Nephron (organoid): Measurements from ENCODE around the gene HSDL2.

Experiments used
- H3K27ac Mint-ChIP-seq, 3 experiments: 2 replicates each; pipeline ENCODE4 v1.8.0; 2020; ENCODE audit warnings: mixed read lengths in 3 of 3, mild to moderate bottlenecking in 2 of 3, moderate library complexity in 1 of 3
- H3K27me3 Mint-ChIP-seq: 2 replicates; pipeline ENCODE4 v1.8.0; 2021; ENCODE audit warnings: low read depth, mild to moderate bottlenecking, moderate library complexity, mixed read lengths
- H3K36me3 Mint-ChIP-seq: 2 replicates; pipeline ENCODE4 v1.8.0; 2020; ENCODE audit warnings: low read depth, mixed read lengths
- H3K4me1 Mint-ChIP-seq: 2 replicates; pipeline ENCODE4 v1.8.0; 2020; ENCODE audit warnings: mixed read lengths
- H3K4me3 Mint-ChIP-seq, 3 experiments: 2 replicates each; pipeline ENCODE4 v1.8.0; 2020; ENCODE audit warnings: mild to moderate bottlenecking in 3 of 3, mixed read lengths in 3 of 3, moderate library complexity in 2 of 3
- H3K9me3 Mint-ChIP-seq: 2 replicates; pipeline ENCODE4 v1.8.0; 2020; ENCODE audit warnings: mixed read lengths
- CTCF ChIP-seq, 3 experiments: fragments of 200-600 bp; sonication (generic); IDR thresholded peaks; one replicate each; pipeline ENCODE4 v1.5.0; 2021; ENCODE audit warnings: antibody characterized with exemption in 3 of 3; ENCODE audit not compliant: unreplicated experiment in 3 of 3

Gene HSDL2

DNA sequence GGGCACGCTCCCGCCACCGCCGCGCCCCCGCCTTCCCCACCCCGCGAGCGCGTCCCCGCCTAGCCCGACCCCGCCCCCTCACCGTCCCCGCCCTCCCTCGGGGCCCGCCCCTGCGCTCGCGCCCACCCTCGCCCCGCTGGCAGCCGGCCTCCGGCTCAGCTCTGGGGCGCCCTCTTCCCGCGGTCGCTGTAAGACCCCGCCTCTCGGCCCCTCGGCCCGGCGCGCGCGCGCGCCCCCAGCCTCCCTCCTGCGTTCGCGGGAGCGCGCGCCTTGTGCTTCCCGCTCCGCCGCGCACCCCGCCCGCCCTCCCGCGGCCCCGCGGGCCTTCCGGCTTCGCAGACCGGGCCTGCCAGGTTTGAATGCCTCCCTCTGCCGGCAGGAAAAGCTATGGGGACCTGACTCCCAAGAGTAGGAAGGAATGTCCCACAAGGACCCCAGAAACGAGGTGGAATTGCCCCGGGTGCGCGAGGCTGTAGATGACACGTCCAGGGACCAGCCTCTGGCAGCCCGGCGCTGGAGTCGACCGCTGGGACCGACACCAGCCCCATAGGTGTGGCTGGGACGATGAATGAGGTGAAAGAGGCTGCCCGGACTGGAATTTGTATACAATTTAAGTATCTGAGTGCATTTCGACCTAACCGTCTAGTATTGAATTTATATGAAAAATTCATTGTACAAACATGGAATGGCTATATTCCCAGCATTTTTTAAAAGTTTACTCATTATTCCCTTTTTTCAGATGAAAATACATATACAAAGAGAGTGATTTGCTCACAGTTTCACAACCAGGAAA is 46.1 kb upstream of the HSDL2 start:
- Mint-ChIP-seq H3K4me3 (peak overlapping the region; percentile 86 to 97 (median 97)), H3K4me1 (peaks cover 29% of the 10 kb centered on the region), H3K27me3 (no peaks in the 10 kb centered on the region), H3K27ac (peak overlapping the region; percentile 93 to 96 (median 94)), H3K9me3 (no peaks in the 10 kb centered on the region), H3K36me3 (no peaks in the 10 kb centered on the region)
- TF ChIP-seq CTCF (IDR thresholded peaks at IDR 0.05; ENCODE audit: unreplicated experiment in 3 of 3) = peak; percentile 53 to 56 (median 55)

GRCh38 chr9:112334432-112334841 is 45.5 kb upstream of the HSDL2 start:
- Mint-ChIP-seq H3K9me3 (no peaks in the 10 kb centered on the region), H3K4me3 (peak overlapping the region; percentile 86 to 97 (median 97)), H3K27me3 (no peaks in the 10 kb centered on the region), H3K36me3 (no peaks in the 10 kb centered on the region), H3K4me1 (peaks cover 29% of the 10 kb centered on the region), H3K27ac (peak overlapping the region; percentile 91 to 96 (median 93))
- TF ChIP-seq CTCF (IDR thresholded peaks at IDR 0.05; ENCODE audit: unreplicated experiment in 3 of 3) = no peak

- H3K27ac Mint-ChIP-seq = peak overlapping the region in 1 of 3 experiments; percentile 18
- TF ChIP-seq CTCF (IDR thresholded peaks at IDR 0.05; ENCODE audit: unreplicated experiment in 3 of 3) = no peak
- no peaks in the 10 kb centered on the region for H3K9me3 Mint-ChIP-seq
- no peaks in the 10 kb centered on the region for H3K27me3 Mint-ChIP-seq
- peaks cover 9% of the 10 kb centered on the region for H3K4me1 Mint-ChIP-seq
- H3K36me3 Mint-ChIP-seq = no peaks in the 10 kb centered on the region
- no peak overlapping the region for H3K4me3 Mint-ChIP-seq
Observed at GRCh38 chr9:112337547-112337946, 42.4 kb upstream of the HSDL2 start.

DNA sequence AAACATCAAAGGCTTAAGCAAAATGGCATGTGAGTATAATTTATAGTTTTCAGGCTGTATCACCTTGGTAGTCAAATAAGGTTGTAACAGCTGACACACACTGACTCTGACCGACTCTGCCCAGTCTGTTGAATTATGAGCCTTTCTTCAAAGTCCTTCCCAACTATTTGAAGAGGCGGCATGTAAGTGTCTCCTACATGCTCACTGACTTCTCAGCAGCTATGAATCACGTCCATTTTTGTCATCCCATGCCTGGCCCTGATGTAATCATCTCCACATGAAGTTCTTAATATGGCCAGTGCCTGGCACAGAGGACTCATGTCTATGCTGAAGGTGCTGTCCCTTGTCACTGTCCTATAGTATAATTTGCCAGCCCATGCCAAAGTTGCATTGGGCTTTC is 41.3 kb upstream of the HSDL2 start:
- no peaks in the 10 kb centered on the region for H3K36me3 Mint-ChIP-seq
- peak overlapping the region in 2 of 3 experiments; percentile 37 to 65 for H3K27ac Mint-ChIP-seq
- peaks cover 9% of the 10 kb centered on the region for H3K4me1 Mint-ChIP-seq
- H3K27me3 Mint-ChIP-seq = no peaks in the 10 kb centered on the region
- no peak for TF ChIP-seq CTCF (IDR thresholded peaks at IDR 0.05; ENCODE audit: unreplicated experiment in 3 of 3)
- H3K4me3 Mint-ChIP-seq = no peak overlapping the region
- no peaks in the 10 kb centered on the region for H3K9me3 Mint-ChIP-seq

DNA sequence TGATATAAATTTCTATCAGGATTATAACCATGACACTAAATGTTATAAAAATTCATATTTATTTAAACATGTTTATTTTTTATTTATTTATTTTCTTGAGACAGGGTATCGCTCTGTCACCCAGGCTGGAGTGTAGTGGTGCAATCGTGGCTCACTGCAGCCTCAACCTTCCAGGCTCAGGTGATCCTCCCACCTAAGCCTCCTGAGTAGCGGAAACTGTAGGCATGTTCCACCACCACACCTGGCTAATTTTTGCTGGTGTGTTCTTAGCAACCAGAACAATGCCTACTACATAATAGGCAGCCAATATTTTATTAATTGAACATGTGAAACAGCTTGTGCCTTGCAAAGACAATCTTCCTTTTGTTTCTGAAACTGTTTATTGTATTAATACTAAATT is 40.0 kb upstream of the HSDL2 start:
- H3K9me3 Mint-ChIP-seq = no peaks in the 10 kb centered on the region
- peaks cover 3% of the 10 kb centered on the region for H3K4me1 Mint-ChIP-seq
- H3K36me3 Mint-ChIP-seq = no peaks in the 10 kb centered on the region
- TF ChIP-seq CTCF (IDR thresholded peaks at IDR 0.05; ENCODE audit: unreplicated experiment in 3 of 3) = no peak
- no peaks in the 10 kb centered on the region for H3K27me3 Mint-ChIP-seq
- H3K27ac Mint-ChIP-seq = no peak overlapping the region
- no peak overlapping the region for H3K4me3 Mint-ChIP-seq

DNA sequence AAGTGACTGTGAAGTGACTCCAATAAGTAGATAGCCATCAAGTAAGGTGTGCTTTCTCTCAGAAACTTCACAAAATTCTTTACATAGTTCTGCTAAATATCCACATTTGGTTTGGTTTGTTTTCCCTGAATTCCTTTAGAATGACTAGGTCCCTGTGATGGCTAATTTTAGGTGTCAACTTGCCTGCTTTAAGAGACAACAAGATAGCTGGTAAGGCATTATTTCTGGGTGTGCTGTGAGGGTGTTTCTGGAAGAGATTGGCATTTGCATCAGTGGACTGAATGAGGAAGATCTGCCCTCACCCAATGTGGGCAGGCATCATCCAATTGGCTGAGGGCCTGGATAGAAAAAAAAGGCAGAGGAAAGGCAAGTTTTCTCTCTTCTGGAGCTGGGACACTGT is 38.2 kb upstream of the HSDL2 start:
- H3K36me3 Mint-ChIP-seq = no peaks in the 10 kb centered on the region
- no peak overlapping the region for H3K4me3 Mint-ChIP-seq
- H3K27me3 Mint-ChIP-seq = no peaks in the 10 kb centered on the region
- H3K4me1 Mint-ChIP-seq = peaks cover 3% of the 10 kb centered on the region
- no peaks in the 10 kb centered on the region for H3K9me3 Mint-ChIP-seq
- H3K27ac Mint-ChIP-seq = peak overlapping the region in 1 of 3 experiments; percentile 60
- TF ChIP-seq CTCF (IDR thresholded peaks at IDR 0.05; ENCODE audit: unreplicated experiment in 3 of 3) = no peak
